Vagina (tissue), 2 donors: ENCODE measurements around the gene NUFIP1. TPM values are rescaled to one million over a fixed set of nuclear protein-coding genes. Genes with fewer than 3 reads are reported as not detected.
A peak's percentile ranks its signal among the peaks of the same experiment; 100 is the strongest.

Source experiments
- DNase-seq, 2 donors: peaks; one replicate each; pipeline ENCODE4 v3.0.0-alpha.2; 2017; ENCODE audit errors: extremely low spot score in 2 of 2
- H3K27ac ChIP-seq: fragments of 200-600 bp; sonication (generic); one replicate; pipeline ENCODE4 v1.5.1; 2019
- H3K27me3 ChIP-seq: fragments of 200-600 bp; sonication (generic); one replicate; pipeline ENCODE4 v1.5.1; 2019
- H3K36me3 ChIP-seq, 2 donors: fragments of 200-600 bp; sonication (generic); one replicate each; pipeline ENCODE4 v1.5.1; 2017 to 2019
- H3K4me1 ChIP-seq: fragments of 200-600 bp; sonication (generic); one replicate; pipeline ENCODE4 v1.5.1; 2019
- H3K4me3 ChIP-seq, 2 donors: fragments of 200-600 bp; sonication (generic); 1 replicate in 1 of 2; 2 replicates in 1 of 2; pipeline ENCODE4 v1.5.1; 2016 to 2019
- H3K9me3 ChIP-seq: fragments of 200-600 bp; sonication (generic); one replicate; pipeline ENCODE4 v1.5.1; 2019
- CTCF ChIP-seq, 3 experiments: fragments of 450-650 bp in 2 of 3; fragments of 200-600 bp in 1 of 3; sonication (generic) in 1 of 3; IDR thresholded peaks; one replicate each; pipeline ENCODE4 v1.5.1; 2017 to 2019; ENCODE audit warnings: antibody characterized with exemption in 3 of 3, mild to moderate bottlenecking in 2 of 3, moderate library complexity in 2 of 3
- POLR2A ChIP-seq, 2 donors: fragments of 450-650 bp; IDR thresholded peaks; one replicate each; pipeline ENCODE4 v1.6.1; 2017; ENCODE audit warnings: antibody characterized with exemption in 2 of 2, mild to moderate bottlenecking in 2 of 2, moderate library complexity in 2 of 2
- POLR2AphosphoS5 ChIP-seq, 2 donors: sonication (generic); formaldehyde crosslinking; IDR thresholded peaks; one replicate each; pipeline ENCODE4 v1.9.0; 2017; ENCODE audit warnings: antibody characterized with exemption in 2 of 2, mild to moderate bottlenecking in 2 of 2, low read depth in 1 of 2; ENCODE audit not compliant: insufficient read depth in 1 of 2
- intact Hi-C: fragments of 100-400 bp; cut with DNase I; formaldehyde crosslinking; loops from one replicate; pipeline ENCODE4 v1.15.1; 2023
- total RNA-seq: library from RNA; depleted of rRNA; stranded (reverse); fragments of >200 nt; gene quantifications from one replicate; pipeline ENCODE4 v1.2.3, GENCODE V29; 2016

The NUFIP1 gene
- total RNA-seq, 1 donor from 2014 or later = 2.5 TPM

- intact Hi-C loops = loop anchor here (5.0 kb wide), 1 partner anchor 47 kb away; no protein-coding TSS in a partner anchor
- H3K4me1 ChIP-seq = peaks cover 26% of the 10 kb centered on the region
- H3K9me3 ChIP-seq = no peaks in the 10 kb centered on the region
- peak overlapping the region; percentile 98 for H3K27ac ChIP-seq
- no peaks in the 10 kb centered on the region for H3K36me3 ChIP-seq
- no peak overlapping the region for H3K4me3 ChIP-seq
- DNase-seq = peak in 1 of 2 donors; percentile 80
- no peaks in the 10 kb centered on the region for H3K27me3 ChIP-seq
- no peak for TF ChIP-seq POLR2AphosphoS5 (IDR thresholded peaks at IDR 0.05; ENCODE audit: insufficient read depth in 1 of 2, low read depth in 1 of 2)
- no peak for TF ChIP-seq CTCF (IDR thresholded peaks at IDR 0.05)
- no peak for TF ChIP-seq POLR2A (IDR thresholded peaks at IDR 0.05)
These were observed 69.3 kb downstream of the NUFIP1 start for GRCh38 chr13:44920013-44920412.

GRCh38 chr13:44919104-44919804, 70.0 kb downstream of the NUFIP1 start:
- TF ChIP-seq POLR2AphosphoS5 (IDR thresholded peaks at IDR 0.05; ENCODE audit: insufficient read depth in 1 of 2, low read depth in 1 of 2) = no peak
- TF ChIP-seq POLR2A (IDR thresholded peaks at IDR 0.05) = no peak
- no peak for TF ChIP-seq CTCF (IDR thresholded peaks at IDR 0.05)
- DNase-seq = no peak
- Histone ChIP-seq H3K9me3 (no peaks in the 10 kb centered on the region), H3K4me3 (peak overlapping the region; percentile 50 to 63), H3K4me1 (peaks cover 26% of the 10 kb centered on the region), H3K27me3 (no peaks in the 10 kb centered on the region), H3K36me3 (no peaks in the 10 kb centered on the region), H3K27ac (peak overlapping the region; percentile 98)
- intact Hi-C loops = loop anchor here (10.0 kb wide), 1 partner anchor 154 kb away; no protein-coding TSS in a partner anchor

GRCh38 chr13:44918326-44919103, 70.8 kb downstream of the NUFIP1 start:
- Histone ChIP-seq H3K9me3 (no peaks in the 10 kb centered on the region), H3K27me3 (no peaks in the 10 kb centered on the region), H3K4me1 (peaks cover 26% of the 10 kb centered on the region), H3K27ac (peak overlapping the region; percentile 98), H3K36me3 (no peaks in the 10 kb centered on the region), H3K4me3 (peak overlapping the region; percentile 50 to 63)
- DNase-seq = peak in 1 of 2 donors; percentile 95
- intact Hi-C loops = loop anchor here (10.0 kb wide), 1 partner anchor 154 kb away; no protein-coding TSS in a partner anchor
- TF ChIP-seq CTCF (IDR thresholded peaks at IDR 0.05) (peak; percentile 16 to 84 (median 41)), POLR2AphosphoS5 (IDR thresholded peaks at IDR 0.05; ENCODE audit: insufficient read depth in 1 of 2, low read depth in 1 of 2) (peak; percentile 1 to 96), POLR2A (IDR thresholded peaks at IDR 0.05) (peak in 1 of 2 donors; percentile 4)

GRCh38 chr13:44917589-44918325, 71.5 kb downstream of the NUFIP1 start:
- H3K9me3 ChIP-seq = no peaks in the 10 kb centered on the region
- TF ChIP-seq POLR2AphosphoS5 (IDR thresholded peaks at IDR 0.05; ENCODE audit: insufficient read depth in 1 of 2, low read depth in 1 of 2) (peak in 1 of 2 donors; percentile 91), POLR2A (IDR thresholded peaks at IDR 0.05) (peak in 1 of 2 donors; percentile 59), CTCF (IDR thresholded peaks at IDR 0.05) (peak in 1 of 3 experiments; percentile 81)

More at GRCh38 chr13:44917589-44918325, 71.5 kb downstream of the NUFIP1 start:
- Histone ChIP-seq H3K27ac (peak overlapping the region; percentile 98), H3K27me3 (no peaks in the 10 kb centered on the region), H3K4me3 (peak overlapping the region; percentile 50 to 63), H3K36me3 (no peaks in the 10 kb centered on the region), H3K4me1 (peaks cover 26% of the 10 kb centered on the region)
- intact Hi-C loops = loop anchor here (10.0 kb wide), 1 partner anchor 153 kb away; no protein-coding TSS in a partner anchor
- DNase-seq = peak in 1 of 2 donors; percentile 99
